ENCODE measurements around the gene LRRTM4.

DNA sequence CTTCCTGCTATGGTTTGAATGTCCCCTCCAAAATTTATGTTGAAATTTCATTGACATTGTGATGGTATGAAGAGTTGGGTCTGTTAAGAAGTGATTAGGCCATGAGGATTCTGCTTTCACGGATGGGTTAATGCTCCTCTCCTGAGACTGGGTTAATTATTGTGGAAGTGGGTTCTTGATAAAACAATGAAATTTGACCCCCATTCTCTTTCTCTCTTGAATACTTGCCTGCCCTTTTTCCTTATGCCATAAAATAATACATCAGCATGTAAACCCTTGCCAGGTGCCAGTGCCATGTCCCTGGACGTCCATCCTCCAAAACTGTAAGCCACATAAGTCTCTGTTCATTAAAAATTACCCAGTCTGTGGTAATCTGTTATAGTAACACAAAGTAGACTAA lies 352.8 kb downstream of the LRRTM4 start:
- TF ChIP-seq MTA3 (CRISPR knock-in tag; IDR thresholded peaks at IDR 0.05), result no peak
- no peak for TF ChIP-seq ZXDC (CRISPR knock-in tag; IDR thresholded peaks at IDR 0.05)
- TF ChIP-seq HNRNPL (IDR thresholded peaks at IDR 0.05; ENCODE audit: low read depth, low read length), result no peak
- TF ChIP-seq MEIS1 (CRISPR knock-in tag; IDR thresholded peaks at IDR 0.05; ENCODE audit: borderline replicate concordance), result no peak
- no peak for TF ChIP-seq ZNF263 (CRISPR knock-in tag; IDR thresholded peaks at IDR 0.05)
- no peak for TF ChIP-seq ZNF234 (CRISPR knock-in tag; conservative IDR thresholded peaks at IDR 0.05)
- TF ChIP-seq GABPB1 (CRISPR knock-in tag; IDR thresholded peaks at IDR 0.05), result no peak
- TF ChIP-seq SALL1 (CRISPR knock-in tag; IDR thresholded peaks at IDR 0.05), result no peak
